DND-41 (cell line): ENCODE data around the gene PRDM2.

Source experiments
- CTCF ChIP-seq: IDR thresholded peaks from 2 replicates; pipeline ENCODE4 v1.5.1; 2012; ENCODE audit warnings: borderline replicate concordance, low read length, moderate library complexity, mild to moderate bottlenecking; ENCODE audit not compliant: poor library complexity, severe bottlenecking; ENCODE audit errors: extremely low read depth
- EZH2 ChIP-seq: IDR thresholded peaks from 3 replicates; pipeline ENCODE4 v1.6.1; 2012; ENCODE audit warnings: borderline replicate concordance, low read depth, mild to moderate bottlenecking, moderate library complexity, low read length, inconsistent platforms; ENCODE audit not compliant: severe bottlenecking

DNA sequence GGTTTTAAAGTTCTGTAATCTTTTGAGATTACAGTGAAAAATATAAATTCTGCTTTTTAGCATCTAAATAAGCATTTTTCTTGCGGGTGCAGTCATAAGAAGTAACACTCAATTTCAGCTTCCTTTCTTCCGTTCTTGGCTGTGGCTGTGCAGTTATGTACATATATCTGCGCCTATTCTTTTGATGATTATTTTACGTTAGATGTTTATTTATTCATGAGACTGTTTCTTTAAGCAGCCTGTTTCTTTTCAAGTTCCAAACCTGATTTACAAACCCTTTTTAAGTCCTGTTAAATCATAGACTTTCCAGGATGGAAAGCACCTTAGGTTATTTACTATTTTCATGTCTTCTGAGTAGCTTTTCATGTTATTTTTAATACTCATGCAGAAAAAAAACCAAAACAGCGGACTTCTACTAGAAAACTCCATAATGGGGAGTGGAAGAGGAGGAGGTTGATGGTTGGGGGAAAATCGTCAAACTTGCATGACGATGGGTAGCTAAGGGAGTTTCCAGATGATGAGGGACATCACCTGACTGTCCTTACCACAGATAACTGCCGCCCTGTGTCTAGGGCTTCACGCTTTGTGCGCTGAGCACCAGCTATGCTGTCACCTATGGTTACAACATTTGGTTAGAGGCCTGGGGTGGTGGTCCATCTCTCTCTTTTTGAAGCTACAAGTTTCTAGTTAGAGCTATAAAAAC is 2.6 kb downstream of the PRDM2 start:
- no peak for TF ChIP-seq EZH2
- TF ChIP-seq CTCF = no peak
